ENCODE data around the gene MTMR10. TPM values are rescaled to one million over a fixed set of nuclear protein-coding genes. Genes with fewer than 3 reads are reported as not detected.

The MTMR10 gene
- polyA plus RNA-seq, 3 donors, result 8.1 to 36.8 (median 20.5) TPM

- H3K27ac ChIP-seq (ENCODE audit: low read depth, low read length), result no peak overlapping the region
- WGBS, 3 donors, result 95 to 97% (median 95%) methylated on average over 4 of the region's 4 CpGs
Measured at GRCh38 chr15:30973379-30973778, 18.0 kb downstream of the MTMR10 start.

- WGBS, 3 donors, result 92 to 99% (median 93%) methylated on average over 2 of the region's 2 CpGs
- no peak overlapping the region for H3K27ac ChIP-seq (ENCODE audit: low read depth, low read length)
Measured at GRCh38 chr15:30969724-30970123, 21.7 kb downstream of the MTMR10 start.

DNA sequence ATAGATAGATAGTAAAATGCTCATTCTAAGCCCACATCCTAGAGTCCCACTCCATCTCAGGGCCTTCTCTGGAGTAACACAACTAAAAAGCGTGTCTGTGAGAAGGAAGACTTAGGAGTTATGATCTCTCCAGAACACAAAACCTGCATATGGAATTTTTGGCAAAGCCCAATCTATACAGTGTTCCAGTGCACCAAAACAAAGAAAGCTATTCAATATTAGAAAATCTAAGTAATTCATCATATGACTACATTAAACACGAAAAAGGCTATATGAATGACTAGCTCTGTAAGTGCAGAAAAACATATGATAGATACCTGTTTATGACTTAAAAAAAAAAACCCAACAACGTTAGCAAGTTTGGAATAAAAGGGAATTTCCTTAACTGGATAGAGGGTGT lies 27.7 kb downstream of the MTMR10 start:
- 80 to 91% (median 86%) methylated on average over 3 of the region's 3 CpGs for WGBS, 3 donors
- no peak overlapping the region for H3K27ac ChIP-seq (ENCODE audit: low read depth, low read length)

DNA sequence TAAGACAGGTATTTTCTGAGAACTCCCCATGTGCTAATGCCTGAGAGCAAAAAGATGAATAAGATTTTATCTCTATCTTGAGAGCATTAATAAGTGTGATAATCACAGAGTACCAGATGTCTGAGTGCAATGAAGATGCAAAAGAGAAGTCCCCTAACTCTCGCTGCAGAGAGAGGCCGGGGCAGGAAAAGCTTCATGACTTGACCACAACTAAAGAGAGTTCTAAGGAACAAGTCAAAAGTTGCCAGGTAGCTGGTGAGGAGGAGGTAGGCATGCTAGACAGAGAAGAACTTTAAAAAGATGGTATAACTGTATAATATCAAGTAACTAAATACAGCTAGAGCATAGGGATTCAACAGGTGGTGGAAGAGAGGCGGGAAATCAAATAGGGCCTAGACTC lies 28.8 kb downstream of the MTMR10 start:
- no peak overlapping the region for H3K27ac ChIP-seq (ENCODE audit: low read depth, low read length)
- WGBS, 3 donors, result 95 to 100% (median 99%) methylated on average over 3 of the region's 3 CpGs

DNA sequence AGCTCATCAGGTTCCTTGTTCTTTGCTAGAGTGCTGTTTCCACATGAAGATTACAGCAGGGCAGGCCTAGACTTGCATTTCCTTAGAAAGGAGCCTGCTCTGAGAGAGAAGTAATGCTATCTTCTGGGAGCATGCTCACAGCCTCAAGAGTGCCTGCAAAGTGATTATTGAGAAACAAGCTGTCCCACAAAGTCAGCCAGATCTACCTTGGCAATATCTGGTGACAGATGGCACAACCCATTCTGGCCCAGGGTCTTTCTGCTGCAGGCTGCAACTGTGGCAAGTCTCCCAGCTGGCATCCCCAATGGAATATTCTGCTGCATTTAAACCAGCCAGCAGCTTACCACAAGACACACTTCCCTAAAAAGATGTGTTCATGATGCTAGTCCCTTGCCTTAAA lies 29.3 kb downstream of the MTMR10 start:
- H3K27ac ChIP-seq (ENCODE audit: low read depth, low read length), result no peak overlapping the region

DNA sequence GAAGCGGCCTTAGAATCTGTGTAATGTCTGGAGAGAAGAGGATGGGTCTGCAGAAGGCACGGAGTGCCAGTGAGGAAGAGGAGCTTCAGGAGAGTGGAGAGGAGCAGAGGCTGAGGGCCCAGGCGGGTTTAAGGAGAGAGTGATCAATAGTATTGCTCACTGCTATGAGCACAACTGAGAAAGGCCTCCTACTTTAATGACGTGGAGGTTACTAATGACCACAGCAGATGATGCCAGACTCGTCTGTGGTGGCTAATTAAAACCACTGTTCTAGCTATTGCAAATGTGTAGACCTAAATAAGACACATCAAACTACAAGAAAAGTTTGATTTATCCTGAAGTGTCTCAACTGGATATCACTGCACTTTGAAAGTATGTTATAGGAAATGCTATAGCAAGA lies 33.2 kb downstream of the MTMR10 start:
- H3K27ac ChIP-seq (ENCODE audit: low read depth, low read length), result no peak overlapping the region
- WGBS, 3 donors, result 85 to 97% (median 94%) methylated on average over 5 of the region's 5 CpGs

GRCh38 chr15:30956216-30957124 lies 35.0 kb downstream of the MTMR10 start:
- no peak overlapping the region for H3K27ac ChIP-seq (ENCODE audit: low read depth, low read length)
- WGBS, 3 donors, result 81 to 82% (median 82%) methylated on average over 6 of the region's 6 CpGs

DNA sequence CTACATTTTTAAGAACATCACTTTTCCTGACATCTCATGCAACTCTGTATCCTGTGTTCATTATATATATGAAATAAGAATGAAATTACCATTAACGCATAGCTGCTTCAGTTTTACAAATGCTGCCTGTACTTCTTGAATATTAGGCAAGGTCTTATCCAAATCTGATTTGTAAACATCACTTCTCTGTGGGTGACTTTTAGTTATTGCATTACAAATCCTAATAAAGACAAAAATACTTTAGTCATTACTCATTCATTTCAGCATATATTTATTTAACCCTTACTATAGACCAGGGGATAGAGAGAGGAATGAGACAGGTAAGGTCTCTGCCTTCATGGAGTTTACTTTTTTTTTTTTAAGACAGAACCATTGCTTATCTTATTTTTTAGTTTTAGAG lies 36.8 kb downstream of the MTMR10 start:
- H3K27ac ChIP-seq (ENCODE audit: low read depth, low read length), result no peak overlapping the region
- 91 to 93% (median 93%) methylated on average over 1 of the region's 1 CpG for WGBS, 3 donors

DNA sequence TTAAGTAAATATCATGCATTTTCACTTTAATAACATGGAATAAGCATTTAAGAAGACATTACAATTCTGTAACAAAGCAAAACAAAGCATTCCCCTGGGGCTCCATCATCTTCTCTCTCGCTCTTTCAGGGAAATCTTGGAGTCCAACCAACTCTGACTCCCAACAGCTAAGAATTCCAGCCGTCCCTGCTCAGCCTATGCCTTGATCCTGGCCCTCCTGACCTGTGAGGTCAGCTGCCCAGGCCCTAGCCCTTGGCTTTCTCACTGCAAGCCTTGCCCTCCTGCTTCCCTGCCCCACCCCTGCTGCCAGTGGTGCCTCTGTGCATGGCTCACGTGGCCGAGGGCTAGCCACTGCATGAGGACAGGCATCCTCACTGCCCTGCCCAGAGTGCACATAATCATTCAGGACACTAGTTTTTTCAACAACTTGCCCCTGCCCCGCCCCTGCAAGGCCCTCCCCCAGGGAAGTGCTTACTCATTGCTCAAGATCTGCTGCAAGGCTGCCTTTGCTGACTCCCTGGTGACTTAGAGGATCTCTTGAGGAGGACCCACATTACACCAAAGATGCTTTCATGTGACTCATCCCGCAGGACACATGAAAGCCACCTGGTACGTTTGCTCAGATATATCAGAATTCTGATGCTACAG lies 37.6 kb downstream of the MTMR10 start:
- H3K27ac ChIP-seq (ENCODE audit: low read depth, low read length), result no peak overlapping the region
- WGBS, 3 donors, result 64 to 80% (median 69%) methylated on average over 7 of the region's 7 CpGs

DNA sequence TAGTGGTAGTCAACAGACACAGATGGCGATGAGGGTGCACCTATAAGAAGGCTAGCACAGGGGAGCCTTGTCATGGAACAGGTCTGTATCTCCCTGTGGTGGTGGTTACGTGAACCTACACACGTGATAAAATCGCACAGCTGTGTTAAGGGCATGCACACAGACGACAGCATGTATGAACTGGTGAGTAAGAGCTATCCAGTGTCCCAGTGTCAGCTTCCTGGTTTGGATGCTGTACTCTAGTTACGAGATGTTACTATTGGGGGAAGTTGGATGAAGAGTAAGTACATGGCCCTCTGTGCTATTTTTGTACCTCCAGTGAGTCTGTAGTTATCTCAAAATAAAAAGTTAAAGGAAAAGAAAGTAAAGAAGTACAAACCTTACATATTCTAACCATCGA lies 38.2 kb downstream of the MTMR10 start:
- 90 to 93% (median 92%) methylated on average over 7 of the region's 7 CpGs for WGBS, 3 donors
- no peak overlapping the region for H3K27ac ChIP-seq (ENCODE audit: low read depth, low read length)

DNA sequence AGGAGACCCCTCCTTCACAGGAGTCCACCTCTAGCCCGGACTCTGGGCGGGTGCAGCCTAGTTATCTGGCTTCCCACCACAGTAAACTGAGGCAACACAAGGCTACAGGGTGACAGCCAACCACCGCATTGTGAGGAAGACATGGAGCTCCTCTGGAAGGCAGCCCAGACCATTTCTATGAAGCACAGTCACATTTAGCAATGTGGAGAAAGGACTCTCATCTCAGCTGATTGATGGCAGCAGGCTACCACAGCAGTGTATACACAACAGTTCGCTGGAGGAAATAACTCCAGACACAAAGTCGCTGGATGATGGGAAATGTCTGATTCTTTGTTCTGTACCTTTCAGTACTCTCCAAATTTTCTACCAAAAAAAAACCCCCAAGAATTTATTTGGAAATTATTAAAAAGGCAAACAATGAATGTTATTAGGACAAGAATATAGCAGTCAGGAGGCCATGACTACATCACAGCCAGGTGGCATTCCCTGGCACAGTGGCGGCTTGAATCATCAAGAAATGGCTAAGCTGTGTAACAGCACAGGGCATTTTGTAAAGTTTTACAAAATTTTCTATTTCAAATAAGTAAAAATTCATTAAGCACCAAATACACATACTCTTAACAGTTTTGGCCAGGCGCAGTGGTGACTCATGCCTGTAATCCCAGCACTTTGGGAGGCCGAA lies 47.6 kb downstream of the MTMR10 start:
- H3K27ac ChIP-seq (ENCODE audit: low read depth, low read length), result no peak overlapping the region
- 87 to 92% (median 90%) methylated on average over 8 of the region's 8 CpGs for WGBS, 3 donors

DNA sequence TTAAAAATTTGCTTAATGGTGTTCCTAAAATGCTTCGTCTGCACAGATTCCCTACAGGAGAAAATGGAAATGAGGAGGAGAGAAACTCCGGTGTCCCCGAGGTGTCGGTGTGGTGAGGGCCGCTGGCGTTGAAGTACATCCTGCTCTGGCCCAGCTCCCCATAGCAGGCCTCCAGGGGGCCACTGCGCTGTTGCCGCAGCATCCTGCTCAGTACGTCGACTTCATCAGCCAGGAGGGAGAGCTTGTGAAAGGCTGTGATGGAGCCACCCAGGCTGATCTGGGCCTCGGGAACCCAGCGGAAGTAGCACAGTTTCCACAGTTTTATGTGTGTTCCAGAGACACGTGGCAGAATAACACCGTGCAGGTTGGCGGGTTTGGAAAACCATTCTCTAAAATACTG lies 49.9 kb downstream of the MTMR10 start:
- WGBS, 3 donors, result 85 to 89% (median 88%) methylated on average over 15 of the region's 15 CpGs
- no peak overlapping the region for H3K27ac ChIP-seq (ENCODE audit: low read depth, low read length)

DNA sequence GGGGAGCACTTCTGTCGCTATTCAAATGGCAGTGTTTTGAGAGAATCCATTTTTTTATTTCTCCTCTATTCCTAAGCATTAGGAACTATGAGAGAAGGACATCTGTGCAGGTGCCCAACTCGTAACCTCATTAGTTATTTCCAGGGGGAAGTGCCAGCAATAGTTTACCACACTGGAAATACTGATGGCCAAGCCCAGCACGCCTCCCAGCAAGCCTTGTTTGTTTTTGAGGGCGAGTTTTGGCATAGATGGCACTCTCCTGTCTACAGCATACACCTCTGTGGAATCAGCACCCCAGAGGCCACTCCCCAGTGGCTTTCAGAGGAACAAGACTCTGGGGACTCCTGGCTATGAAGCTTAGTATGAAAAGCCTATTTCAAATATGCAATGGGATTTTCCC lies 51.1 kb downstream of the MTMR10 start:
- no peak overlapping the region for H3K27ac ChIP-seq (ENCODE audit: low read depth, low read length)
- WGBS, 3 donors, result 45 to 82% (median 79%) methylated on average over 4 of the region's 4 CpGs

DNA sequence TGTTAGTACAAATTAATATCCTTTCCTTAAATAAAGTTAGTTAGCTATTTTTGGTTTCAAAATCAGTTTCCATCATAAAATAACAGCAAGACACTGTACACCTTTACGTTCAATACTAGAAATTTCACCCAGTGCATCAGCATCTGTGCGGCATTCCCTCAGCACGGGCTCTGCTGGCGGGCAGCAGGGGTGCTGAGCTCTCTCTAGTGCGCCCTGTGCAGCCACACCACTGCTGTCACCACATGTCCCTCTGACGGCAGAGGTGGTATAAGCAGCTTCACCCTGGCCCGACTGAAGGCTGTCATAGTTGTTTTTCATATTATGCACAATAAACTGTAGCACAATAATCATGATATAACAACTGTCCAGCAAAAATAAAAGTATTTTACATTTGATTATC lies 52.3 kb downstream of the MTMR10 start:
- 94 to 96% (median 95%) methylated on average over 7 of the region's 7 CpGs for WGBS, 3 donors
- H3K27ac ChIP-seq (ENCODE audit: low read depth, low read length), result no peak overlapping the region

DNA sequence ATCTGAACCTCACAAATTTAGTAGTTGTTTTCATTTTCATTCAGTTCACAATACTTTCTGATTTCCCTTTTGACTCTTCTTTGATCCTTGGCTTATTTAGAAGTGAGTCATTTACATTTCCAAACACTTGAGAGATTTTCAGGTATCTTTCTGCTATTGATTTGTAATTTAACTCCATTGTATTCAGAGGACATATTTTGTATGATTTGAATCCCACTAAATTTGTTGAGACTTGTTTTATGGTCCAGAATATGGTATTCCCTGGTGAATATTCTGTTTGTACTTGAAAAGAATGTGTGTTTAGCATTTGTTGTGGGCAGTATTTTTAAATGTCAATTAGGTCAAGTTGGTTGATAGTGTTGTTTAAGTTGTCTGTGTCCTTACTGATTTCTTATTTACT lies 58.1 kb downstream of the MTMR10 start:
- no peak overlapping the region for H3K27ac ChIP-seq (ENCODE audit: low read depth, low read length)

GRCh38 chr15:30930422-30930821 lies 61.0 kb downstream of the MTMR10 start:
- 94 to 97% (median 97%) methylated on average over 8 of the region's 8 CpGs for WGBS, 3 donors
- no peak overlapping the region for H3K27ac ChIP-seq (ENCODE audit: low read depth, low read length)

DNA sequence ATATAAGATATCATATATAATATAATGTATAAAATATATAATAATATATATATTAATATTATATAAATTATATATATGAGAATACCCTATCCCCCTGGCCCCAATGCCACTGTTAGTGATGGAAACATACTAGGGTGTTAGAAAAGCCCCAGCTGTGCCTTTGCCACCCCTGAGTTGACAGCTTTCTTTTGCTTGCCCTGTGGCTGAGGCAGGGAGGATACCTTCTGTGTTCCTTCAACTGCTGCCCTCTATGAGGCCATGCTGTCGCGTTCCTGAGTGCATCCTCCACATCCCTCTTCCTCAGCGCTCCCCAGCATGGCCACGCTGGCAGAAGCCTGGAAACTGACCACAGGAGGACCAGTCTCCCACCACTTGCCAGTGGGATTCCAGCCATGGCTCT lies 61.4 kb downstream of the MTMR10 start:
- WGBS, 3 donors, result 97 to 99% (median 97%) methylated on average over 4 of the region's 4 CpGs
- no peak overlapping the region for H3K27ac ChIP-seq (ENCODE audit: low read depth, low read length)

DNA sequence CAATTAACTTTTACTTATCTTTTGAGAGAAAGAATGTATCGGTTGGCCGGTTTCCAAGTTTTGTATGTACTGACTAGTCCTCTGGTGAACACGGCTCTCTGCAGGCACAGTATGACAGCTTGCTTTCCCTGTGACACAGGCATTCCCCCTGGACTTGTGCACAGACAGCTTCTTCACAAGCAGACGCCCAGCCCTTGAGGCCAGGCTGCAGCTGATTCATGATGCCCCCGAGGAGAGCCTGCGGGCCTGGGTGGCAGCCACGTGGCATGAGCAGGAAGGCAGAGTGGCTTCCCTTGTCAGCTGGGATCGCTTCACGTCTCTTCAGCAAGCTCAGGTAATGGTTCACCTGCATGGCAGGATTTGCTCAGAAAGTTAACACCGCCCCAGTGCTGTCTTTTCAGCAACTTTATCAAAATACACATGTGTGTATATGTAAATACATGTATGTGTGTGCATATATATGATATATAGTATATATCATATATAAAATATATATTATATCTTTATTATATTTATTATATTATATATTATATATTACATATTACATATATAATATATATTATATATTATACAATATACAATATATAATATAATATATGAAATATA lies 62.3 kb downstream of the MTMR10 start:
- H3K27ac ChIP-seq (ENCODE audit: low read depth, low read length), result no peak overlapping the region
- WGBS, 3 donors, result 79 to 87% (median 83%) methylated on average over 10 of the region's 10 CpGs

- 85 to 92% (median 88%) methylated on average over 5 of the region's 5 CpGs for WGBS, 3 donors
- H3K27ac ChIP-seq (ENCODE audit: low read depth, low read length), result no peak overlapping the region
Measured at GRCh38 chr15:30928076-30928475, 63.4 kb downstream of the MTMR10 start.
